Tibial nerve (tissue), 4 donors: ENCODE results near the gene PGGHG.

Experiments used
- EP300 ChIP-seq, 2 donors: sonication (generic); formaldehyde crosslinking; IDR thresholded peaks; one replicate each; pipeline ENCODE4 v1.6.1; 2017; ENCODE audit warnings: antibody characterized with exemption in 2 of 2, mild to moderate bottlenecking in 1 of 2
- TF ChIP-seq, protein P1 (sequence below), 5 experiments: fragments of 200-600 bp in 3 of 5; fragments of 450-650 bp in 2 of 5; sonication (generic) in 3 of 5; IDR thresholded peaks; one replicate each; pipeline ENCODE4 v1.5.1; 2016 to 2019; ENCODE audit warnings: antibody characterized with exemption in 5 of 5, mild to moderate bottlenecking in 3 of 5, moderate library complexity in 2 of 5

DNA sequence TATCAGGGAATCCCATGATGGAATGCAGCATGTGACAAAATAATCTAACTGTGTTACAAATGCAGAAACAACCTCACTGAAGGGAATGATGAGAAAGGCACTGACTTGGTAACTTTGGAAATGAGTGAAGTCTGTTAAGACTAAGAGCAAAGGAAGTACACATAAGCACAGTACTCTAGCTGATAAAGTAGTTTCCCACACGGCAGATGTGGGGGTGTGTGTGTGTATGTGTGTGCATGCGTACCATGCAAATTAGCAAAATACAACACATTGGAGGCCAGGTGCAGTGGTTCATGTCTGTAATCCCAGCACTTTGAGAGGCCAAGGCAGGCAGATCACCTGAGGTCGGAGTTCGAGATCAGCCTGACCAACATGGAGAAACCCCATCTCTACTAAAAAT, 27.3 kb upstream of the PGGHG start:
- TF ChIP-seq, protein P1, sequence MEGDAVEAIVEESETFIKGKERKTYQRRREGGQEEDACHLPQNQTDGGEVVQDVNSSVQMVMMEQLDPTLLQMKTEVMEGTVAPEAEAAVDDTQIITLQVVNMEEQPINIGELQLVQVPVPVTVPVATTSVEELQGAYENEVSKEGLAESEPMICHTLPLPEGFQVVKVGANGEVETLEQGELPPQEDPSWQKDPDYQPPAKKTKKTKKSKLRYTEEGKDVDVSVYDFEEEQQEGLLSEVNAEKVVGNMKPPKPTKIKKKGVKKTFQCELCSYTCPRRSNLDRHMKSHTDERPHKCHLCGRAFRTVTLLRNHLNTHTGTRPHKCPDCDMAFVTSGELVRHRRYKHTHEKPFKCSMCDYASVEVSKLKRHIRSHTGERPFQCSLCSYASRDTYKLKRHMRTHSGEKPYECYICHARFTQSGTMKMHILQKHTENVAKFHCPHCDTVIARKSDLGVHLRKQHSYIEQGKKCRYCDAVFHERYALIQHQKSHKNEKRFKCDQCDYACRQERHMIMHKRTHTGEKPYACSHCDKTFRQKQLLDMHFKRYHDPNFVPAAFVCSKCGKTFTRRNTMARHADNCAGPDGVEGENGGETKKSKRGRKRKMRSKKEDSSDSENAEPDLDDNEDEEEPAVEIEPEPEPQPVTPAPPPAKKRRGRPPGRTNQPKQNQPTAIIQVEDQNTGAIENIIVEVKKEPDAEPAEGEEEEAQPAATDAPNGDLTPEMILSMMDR (IDR thresholded peaks at IDR 0.05) = no peak
- TF ChIP-seq EP300 (IDR thresholded peaks at IDR 0.05) = no peak
